ENCODE measurements around the gene YWHAQ. TPM values are rescaled to one million over a fixed set of nuclear protein-coding genes. Genes with fewer than 3 reads are reported as not detected.
"Not testable (repeated sequence)": the region's sequence is repeated elsewhere in the genome, so short reads cannot be mapped to it uniquely, and the experiment has no call there.

YWHAQ gene
- total RNA-seq, 1 donor from 2014 or later: 284 TPM

GRCh38 chr2:9593925-9594324 is 36.9 kb downstream of the YWHAQ start:
- H3K27me3 ChIP-seq (ENCODE audit: control insufficient read depth, insufficient read depth, low read length): no peaks in the 10 kb centered on the region
- no peak for DNase-seq (ENCODE audit: low read depth)
- no peak for TF ChIP-seq CTCF (IDR thresholded peaks at IDR 0.05; ENCODE audit: insufficient read depth, low read length, poor library complexity, severe bottlenecking)
- H3K36me3 ChIP-seq (ENCODE audit: control insufficient read depth, insufficient read depth, low read length): no peaks in the 10 kb centered on the region
- H3K4me3 ChIP-seq (ENCODE audit: low read depth, low read length): no peak overlapping the region

DNA sequence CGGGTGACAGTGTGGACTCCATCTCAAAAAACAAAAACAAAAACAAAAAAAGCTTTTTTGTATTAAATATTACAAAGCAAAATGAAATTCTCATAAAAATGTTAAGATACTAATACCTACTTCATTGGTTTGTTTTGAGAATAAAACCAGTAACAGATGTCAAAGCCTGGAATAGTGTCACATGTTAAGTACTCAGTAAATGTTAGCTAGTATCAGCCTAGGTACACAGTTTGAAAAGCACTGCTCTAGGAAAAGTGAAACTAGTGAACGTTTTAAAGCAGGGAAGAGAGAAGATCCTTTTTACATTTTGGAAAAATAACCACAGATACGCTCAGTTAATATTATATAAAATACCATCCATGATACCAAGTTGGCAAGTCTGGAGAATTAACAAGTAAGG is 38.1 kb downstream of the YWHAQ start:
- DNase-seq (ENCODE audit: low read depth): no peak
- Histone ChIP-seq H3K27me3 (ENCODE audit: control insufficient read depth, insufficient read depth, low read length) (no peaks in the 10 kb centered on the region), H3K36me3 (ENCODE audit: control insufficient read depth, insufficient read depth, low read length) (no peaks in the 10 kb centered on the region), H3K4me3 (ENCODE audit: low read depth, low read length) (no peak overlapping the region)
- no peak for TF ChIP-seq CTCF (IDR thresholded peaks at IDR 0.05; ENCODE audit: insufficient read depth, low read length, poor library complexity, severe bottlenecking)

DNA sequence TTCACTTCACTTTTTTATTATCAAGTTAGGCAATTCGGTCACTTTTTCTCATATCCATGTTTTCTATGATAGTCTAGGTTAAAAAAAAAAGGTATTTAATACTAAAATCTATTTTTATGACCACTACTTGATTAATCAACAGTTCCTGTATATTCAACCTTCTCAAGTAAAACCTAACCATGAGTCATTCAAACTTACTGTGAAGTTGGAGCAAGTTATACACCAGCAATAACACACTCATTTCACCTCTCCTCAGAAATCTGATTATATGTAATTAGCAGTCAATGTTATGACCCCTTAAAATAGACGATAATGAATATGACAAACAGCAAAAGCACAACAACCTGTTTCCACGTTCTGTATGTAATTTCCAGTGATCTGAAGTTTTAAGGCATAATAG is 40.2 kb downstream of the YWHAQ start:
- DNase-seq (ENCODE audit: low read depth): no peak
- H3K4me3 ChIP-seq (ENCODE audit: low read depth, low read length): no peak overlapping the region
- H3K27me3 ChIP-seq (ENCODE audit: control insufficient read depth, insufficient read depth, low read length): no peaks in the 10 kb centered on the region
- TF ChIP-seq CTCF (IDR thresholded peaks at IDR 0.05; ENCODE audit: insufficient read depth, low read length, poor library complexity, severe bottlenecking): no peak
- H3K36me3 ChIP-seq (ENCODE audit: control insufficient read depth, insufficient read depth, low read length): no peaks in the 10 kb centered on the region

- Histone ChIP-seq H3K27me3 (ENCODE audit: control insufficient read depth, insufficient read depth, low read length) (no peaks in the 10 kb centered on the region), H3K36me3 (ENCODE audit: control insufficient read depth, insufficient read depth, low read length) (no peaks in the 10 kb centered on the region), H3K4me3 (ENCODE audit: low read depth, low read length) (no peak overlapping the region)
- TF ChIP-seq CTCF (IDR thresholded peaks at IDR 0.05; ENCODE audit: insufficient read depth, low read length, poor library complexity, severe bottlenecking): no peak
- no peak for DNase-seq (ENCODE audit: low read depth)
Observed at GRCh38 chr2:9586465-9586864, 44.3 kb downstream of the YWHAQ start.

DNA sequence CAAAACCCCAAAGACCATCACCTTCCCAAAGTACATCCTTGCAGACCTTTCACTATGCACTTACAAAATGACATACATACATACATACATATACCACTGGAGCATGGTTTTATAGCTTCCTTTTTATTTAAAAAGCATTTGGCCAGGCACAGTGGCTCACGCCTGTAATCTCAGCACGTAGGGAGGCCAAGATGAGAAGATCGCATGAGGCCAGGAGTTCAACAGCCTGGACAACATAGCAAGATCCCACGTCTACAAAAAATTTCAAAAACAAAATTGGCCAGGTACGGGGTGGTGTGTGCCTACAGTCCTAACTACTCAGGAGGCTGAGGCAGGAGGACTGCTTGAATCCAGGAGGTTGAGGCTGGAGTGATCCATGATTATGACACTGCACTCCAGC is 45.3 kb downstream of the YWHAQ start:
- Histone ChIP-seq H3K4me3 (ENCODE audit: low read depth, low read length) (no peak overlapping the region), H3K36me3 (ENCODE audit: control insufficient read depth, insufficient read depth, low read length) (no peaks in the 10 kb centered on the region), H3K27me3 (ENCODE audit: control insufficient read depth, insufficient read depth, low read length) (no peaks in the 10 kb centered on the region)
- no peak for DNase-seq (ENCODE audit: low read depth)
- TF ChIP-seq CTCF (IDR thresholded peaks at IDR 0.05; ENCODE audit: insufficient read depth, low read length, poor library complexity, severe bottlenecking): no peak

- DNase-seq (ENCODE audit: low read depth); H3K27me3 ChIP-seq (ENCODE audit: control insufficient read depth, insufficient read depth, low read length); H3K36me3 ChIP-seq (ENCODE audit: control insufficient read depth, insufficient read depth, low read length); H3K4me3 ChIP-seq (ENCODE audit: low read depth, low read length): not testable (repeated sequence)
Observed at GRCh38 chr2:9584902-9585301, 45.9 kb downstream of the YWHAQ start.

Data from kidney epithelial cell (primary cell).